HG02938 (cell line): ENCODE results near the gene KIAA1191.

Source experiments
- ATAC-seq: cut with Tn5 transposase; IDR thresholded peaks from one replicate; pipeline ENCODE4 v1.9.1; 2021; ENCODE audit warnings: mild to moderate bottlenecking, moderate library complexity; ENCODE audit not compliant: unreplicated experiment

KIAA1191 gene

DNA sequence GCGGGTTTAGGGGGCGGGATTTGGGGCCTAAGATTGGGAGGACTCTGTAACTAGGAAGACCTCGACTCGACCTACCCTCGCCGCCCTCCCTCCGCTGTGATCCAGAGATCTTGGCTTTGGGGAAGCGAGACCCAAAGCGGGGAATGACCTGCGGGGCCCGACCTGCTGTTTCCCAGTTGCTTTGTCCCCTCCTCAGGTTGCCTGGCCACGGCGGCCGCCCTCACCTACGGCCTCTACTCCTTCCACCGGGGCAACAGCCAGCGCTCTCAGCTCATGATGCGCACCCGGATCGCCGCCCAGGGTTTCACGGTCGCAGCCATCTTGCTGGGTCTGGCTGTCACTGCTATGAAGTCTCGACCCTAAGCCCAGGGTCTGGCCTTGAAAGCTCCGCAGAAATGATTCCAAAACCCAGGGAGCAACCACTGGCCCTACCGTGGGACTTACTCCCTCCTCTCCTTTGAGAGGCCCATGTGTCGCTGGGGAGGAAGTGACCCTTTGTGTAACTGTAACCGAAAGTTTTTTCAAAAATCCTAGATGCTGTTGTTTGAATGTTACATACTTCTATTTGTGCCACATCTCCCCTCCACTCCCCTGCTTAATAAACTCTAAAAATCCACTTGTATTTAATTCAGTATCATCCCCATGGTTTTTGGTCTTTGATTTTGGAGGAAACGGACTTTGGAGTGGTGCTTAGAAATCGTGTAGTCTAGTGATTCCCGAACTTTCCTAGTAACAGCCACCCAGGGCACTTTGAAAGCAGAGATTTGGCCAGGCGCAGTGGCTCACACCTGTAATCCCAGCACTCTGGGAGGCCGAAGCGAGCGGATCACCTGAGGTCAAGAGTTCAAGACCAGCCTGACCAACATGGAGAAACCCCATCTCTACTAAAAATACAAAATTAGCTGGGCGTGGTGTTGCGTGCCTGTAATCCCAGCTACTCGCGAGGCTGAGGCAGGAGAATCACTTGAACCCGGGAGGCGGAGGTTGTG lies 27.9 kb upstream of the KIAA1191 start:
- ATAC-seq, result peak; percentile 33

- peak; percentile 83 for ATAC-seq
Observed at GRCh38 chr5:176388444-176389134, 27.0 kb upstream of the KIAA1191 start, which contains the start of the genes HIGD2A and NOP16. Gene HIGD2A, plus strand, starts transcription at chr5:176388751. Its CDS starts 69 bp downstream, at chr5:176388820. Gene NOP16, minus strand, starts transcription at chr5:176388598. Its CDS starts 59 bp downstream, at chr5:176388539.

GRCh38 chr5:176388003-176388443 lies 26.5 kb upstream of the KIAA1191 start:
- ATAC-seq, result no peak

DNA sequence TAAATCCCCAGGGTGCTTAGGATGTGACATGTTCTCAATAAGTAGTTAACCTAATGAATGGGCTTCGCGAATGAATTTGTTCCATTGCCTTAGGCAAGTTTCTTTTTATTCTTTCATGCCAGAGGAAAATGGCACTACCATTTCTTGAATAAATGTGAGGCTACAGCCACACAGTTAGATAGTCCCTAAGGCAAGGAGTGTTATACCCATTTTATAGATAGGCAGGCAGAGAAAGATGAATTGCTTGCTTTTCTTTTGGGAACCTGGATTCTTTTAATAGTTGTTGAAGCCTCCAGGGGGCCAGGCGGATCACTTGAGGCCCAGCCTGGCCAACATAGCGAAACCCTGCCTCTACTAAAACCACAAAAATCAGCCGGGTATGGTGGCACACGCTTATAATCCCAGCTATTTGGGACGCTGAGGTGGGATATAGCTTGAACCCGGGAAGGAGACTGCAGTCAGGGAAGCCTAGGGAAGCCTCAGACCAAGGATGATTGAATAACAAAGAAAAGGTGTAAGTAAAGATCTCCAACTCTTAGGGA lies 25.9 kb upstream of the KIAA1191 start:
- ATAC-seq, result no peak

DNA sequence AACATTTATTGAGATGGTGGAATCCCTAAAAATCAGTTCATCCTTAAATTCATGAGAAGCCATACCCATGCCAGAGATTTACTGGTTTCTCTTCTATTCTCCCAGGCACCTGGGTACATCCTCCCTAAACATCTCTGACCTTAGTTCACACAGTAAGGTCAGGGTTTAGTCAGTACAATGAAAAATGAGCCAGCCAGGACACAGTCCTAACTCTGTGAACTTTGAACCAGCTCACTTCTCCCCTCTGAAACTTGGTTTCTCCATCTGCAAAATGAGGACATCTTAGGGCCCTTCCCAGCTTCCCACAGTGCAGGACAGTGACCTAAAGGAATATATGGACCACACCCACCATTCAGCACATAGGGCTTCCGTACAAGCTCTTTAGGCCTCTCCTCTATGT lies 24.9 kb upstream of the KIAA1191 start:
- no peak for ATAC-seq

DNA sequence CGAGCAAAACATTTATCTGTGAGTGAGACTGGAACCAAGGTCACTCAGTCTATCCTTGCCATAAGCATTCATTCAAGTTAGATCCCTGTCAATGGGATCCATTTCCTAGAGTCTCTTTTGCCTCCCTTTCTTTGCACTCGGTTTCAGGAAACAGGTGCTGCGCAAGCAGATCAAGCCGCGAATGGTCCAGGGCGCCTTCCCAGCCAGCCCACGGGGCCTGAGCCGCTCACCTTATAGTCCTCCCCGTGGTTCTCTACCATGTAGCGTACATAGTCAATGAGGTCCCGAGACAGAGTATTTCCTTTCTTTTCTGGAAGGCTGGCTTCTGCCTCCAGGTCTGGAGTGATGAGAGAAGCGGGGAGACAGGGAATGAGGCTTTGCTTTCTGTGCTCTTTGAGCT lies 23.4 kb upstream of the KIAA1191 start:
- ATAC-seq, result no peak

GRCh38 chr5:176384366-176384930 lies 22.9 kb upstream of the KIAA1191 start:
- ATAC-seq, result no peak

DNA sequence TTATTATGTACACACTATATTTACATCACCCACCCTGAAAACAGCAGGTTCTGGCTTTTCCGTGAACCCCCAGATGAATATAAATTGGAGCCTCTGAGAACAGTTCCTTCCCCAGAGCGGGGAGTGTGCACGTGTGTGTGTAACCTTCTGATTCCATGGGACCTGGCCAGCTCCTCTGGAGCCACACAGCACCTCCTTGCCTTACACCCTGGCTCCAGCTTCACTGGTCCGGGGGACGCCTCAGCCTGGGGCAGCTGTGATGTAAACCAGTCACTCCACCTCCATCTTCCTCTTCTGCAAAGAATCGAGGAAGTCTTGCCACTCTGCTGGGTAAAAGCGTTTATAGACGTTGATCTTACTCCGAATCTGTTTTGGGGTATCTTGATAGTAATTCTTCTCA lies 22.4 kb upstream of the KIAA1191 start:
- no peak for ATAC-seq

GRCh38 chr5:176383248-176383905 lies 21.8 kb upstream of the KIAA1191 start:
- ATAC-seq, result no peak

DNA sequence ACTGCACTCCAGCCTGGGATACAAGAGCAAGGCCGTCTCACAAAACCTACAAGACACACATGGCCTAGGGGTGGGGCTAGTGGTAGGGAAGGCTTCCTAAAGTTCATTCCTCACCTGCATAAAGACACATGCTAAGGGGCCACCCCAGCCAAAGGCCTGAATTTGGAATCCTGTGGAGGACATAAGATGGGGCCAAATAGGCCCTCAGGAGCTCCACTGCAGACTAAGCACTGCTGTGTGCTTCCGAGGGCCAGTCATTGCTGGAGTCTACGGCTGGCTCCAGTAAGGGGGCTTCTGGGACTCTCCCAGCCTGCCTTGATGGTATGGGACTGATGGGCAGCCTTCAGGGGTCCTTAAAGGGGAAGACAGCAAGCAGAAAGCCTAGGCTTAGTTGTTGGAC lies 21.2 kb upstream of the KIAA1191 start:
- no peak for ATAC-seq

DNA sequence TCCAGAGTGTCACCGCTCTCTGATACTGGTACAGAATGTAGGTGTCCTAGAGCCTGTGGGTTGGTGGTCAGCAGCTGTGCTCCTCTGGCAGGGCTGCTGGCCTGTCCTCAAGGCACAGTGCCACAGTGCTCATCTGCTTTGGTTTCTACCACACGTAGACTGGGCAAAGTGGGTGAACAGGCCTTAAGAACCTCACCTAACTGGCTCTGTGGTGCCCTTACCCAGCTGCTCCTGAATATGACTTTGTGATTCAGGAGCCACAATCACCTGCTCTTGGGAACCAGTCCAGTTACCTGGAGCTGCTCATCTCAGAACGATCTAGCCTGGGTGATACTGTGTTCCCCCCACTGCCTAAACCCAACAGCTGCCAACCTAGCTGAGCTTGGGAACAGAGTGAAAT lies 20.4 kb upstream of the KIAA1191 start:
- no peak for ATAC-seq

DNA sequence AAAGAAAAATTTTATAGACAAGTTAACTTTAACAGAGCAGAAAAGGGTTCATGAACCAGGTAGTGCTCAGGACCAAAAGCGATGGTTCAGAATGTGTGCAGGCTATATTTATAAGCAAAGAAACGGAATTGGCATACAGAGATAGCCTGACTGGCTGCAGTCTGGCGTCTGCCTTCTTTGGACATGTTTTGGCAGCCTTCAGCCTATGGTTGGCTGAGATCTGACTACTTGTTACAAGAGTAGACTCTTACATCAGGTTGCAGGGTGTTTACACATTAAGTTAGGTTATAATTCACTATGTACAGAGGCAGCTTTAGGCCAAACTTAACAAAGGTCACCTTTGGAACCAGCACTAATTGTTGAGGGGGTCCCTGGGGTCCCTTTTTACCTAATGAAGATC lies 19.9 kb upstream of the KIAA1191 start:
- no peak for ATAC-seq

DNA sequence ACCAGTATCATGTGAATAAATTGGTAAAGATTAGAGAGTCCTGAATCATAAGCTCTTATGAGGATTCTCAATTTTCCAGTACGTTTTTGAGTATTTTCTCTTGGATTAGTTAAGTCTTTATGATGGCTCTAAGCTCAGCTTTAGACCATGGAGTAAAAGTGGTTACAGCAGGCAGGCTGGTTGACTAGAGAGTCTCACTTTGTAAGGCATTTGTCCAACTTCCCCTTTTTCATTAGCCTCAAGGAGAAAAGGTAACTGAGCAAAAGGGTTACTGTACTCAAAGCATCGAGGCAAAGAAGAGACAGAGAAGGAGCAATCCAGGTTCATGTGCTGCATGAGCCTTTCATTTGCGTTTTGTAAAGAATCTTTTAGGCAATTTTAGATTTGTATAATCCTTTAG lies 18.3 kb upstream of the KIAA1191 start:
- ATAC-seq, result peak; percentile 71

DNA sequence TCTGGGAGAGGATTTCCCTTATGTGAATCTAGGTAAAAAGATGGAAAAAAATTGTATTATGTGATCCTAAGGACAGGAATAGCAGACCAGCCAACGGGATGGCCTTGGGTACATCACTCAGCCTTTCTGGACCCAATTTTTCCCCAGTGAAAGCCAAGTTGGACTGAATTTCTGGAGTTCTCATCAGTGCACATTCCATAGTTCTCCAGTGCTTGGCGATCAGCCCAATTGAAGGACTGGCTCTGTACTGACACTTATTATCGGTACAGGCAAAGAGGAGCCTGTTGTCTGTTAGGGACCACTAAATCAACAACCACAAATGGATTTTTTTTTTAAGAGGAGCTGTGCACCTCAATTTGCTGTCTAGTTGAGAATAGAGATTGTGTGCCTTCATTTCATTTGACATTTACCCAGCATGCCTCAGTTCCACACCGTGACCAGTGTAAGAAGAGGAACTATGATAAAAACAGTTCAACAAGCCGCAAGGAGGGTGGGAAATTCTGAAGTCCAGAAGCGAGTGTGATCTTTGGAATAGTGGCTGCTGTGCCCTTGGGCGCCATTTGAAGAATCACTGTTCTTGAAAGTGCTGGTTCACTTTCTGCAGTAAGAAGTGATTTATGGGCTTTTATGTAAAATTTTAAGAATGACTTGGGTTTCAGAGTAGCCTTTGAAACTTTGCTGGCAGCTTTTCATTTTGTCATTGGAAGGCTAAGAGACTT lies 11.7 kb upstream of the KIAA1191 start:
- no peak for ATAC-seq

GRCh38 chr5:176371621-176372539 lies 10.3 kb upstream of the KIAA1191 start:
- no peak for ATAC-seq

GRCh38 chr5:176369934-176370711 lies 8.6 kb upstream of the KIAA1191 start:
- no peak for ATAC-seq

DNA sequence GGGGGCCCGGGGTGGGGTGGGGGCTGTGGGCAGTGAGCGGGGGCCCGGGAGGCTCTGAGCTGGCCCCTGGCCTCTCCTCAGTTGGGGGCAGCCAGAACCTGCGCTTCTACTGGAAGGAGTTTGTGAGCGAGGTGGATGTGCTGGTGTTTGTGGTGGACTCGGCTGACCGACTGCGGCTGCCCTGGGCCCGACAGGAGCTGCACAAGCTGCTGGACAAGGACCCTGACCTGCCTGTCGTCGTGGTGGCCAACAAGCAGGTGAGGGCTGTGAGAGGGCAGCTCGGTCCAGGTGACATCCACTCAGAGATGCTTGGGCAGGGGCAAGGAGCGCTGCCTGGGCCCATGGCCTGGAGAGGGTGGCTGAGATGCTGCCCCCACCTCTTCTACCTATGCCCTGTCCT lies 7.2 kb upstream of the KIAA1191 start:
- ATAC-seq, result no peak

GRCh38 chr5:176366232-176366894 lies 4.8 kb upstream of the KIAA1191 start:
- ATAC-seq, result no peak
